OCI-LY7 (cell line): ENCODE results near the gene ARHGAP19. TPM values are rescaled to one million over a fixed set of nuclear protein-coding genes. Genes with fewer than 3 reads are reported as not detected.

Experiments
- BruUV-seq: library from RNA; stranded (reverse); fragments of 400-500 nt; replicated peaks from 2 replicates; lab custom pipeline; 2021; lab: Mats Ljungman, UMichigan
- CTCF ChIA-PET: fragments of 300-600 bp; sonication (Branson Sonifier 250); formaldehyde crosslinking; loops from one replicate; lab custom pipeline; 2022; ENCODE audit warnings: antibody characterized with exemption; ENCODE audit not compliant: unreplicated experiment; lab: Charles Lee
- POLR2A ChIA-PET: fragments of 300-600 bp; sonication (Branson Sonifier 250); formaldehyde crosslinking; loops from one replicate; lab custom pipeline; 2022; ENCODE audit warnings: antibody characterized with exemption; lab: Charles Lee
- DNase-seq: peaks from one replicate; pipeline ENCODE4 v3.0.0-alpha.2; 2015; ENCODE audit warnings: low spot score
- H2AFZ ChIP-seq: fragments of 200-600 bp; sonication (generic), shearing (Covaris generic); 2 replicates; pipeline ENCODE4 v1.6.1; 2014; ENCODE audit warnings: mild to moderate bottlenecking, antibody characterized with exemption, low read length, moderate library complexity
- H3K27ac ChIP-seq: fragments of 200-600 bp; sonication (generic); 2 replicates; pipeline ENCODE4 v1.5.1; 2014; ENCODE audit warnings: mixed run types, low read depth, mild to moderate bottlenecking, moderate library complexity, low read length, inconsistent platforms; ENCODE audit not compliant: poor library complexity, severe bottlenecking
- H3K36me3 ChIP-seq: fragments of 200-600 bp; sonication (generic); 2 replicates; pipeline ENCODE4 v1.6.1; 2014; ENCODE audit warnings: mild to moderate bottlenecking, antibody characterized with exemption, low read length, moderate library complexity, mixed read lengths; ENCODE audit not compliant: insufficient read depth
- H3K4me1 ChIP-seq: fragments of 200-600 bp; sonication (generic); 2 replicates; pipeline ENCODE4 v1.5.1; 2014; ENCODE audit warnings: mild to moderate bottlenecking, low read length; ENCODE audit not compliant: insufficient read depth, poor library complexity, severe bottlenecking
- H3K4me2 ChIP-seq: fragments of 200-600 bp; sonication (generic); 2 replicates; pipeline ENCODE4 v1.6.1; 2014; ENCODE audit warnings: mild to moderate bottlenecking, low read length
- H3K4me3 ChIP-seq: fragments of 200-600 bp; sonication (generic); 2 replicates; pipeline ENCODE4 v1.5.1; 2014; ENCODE audit warnings: mild to moderate bottlenecking, low read depth, low read length; ENCODE audit not compliant: poor library complexity, severe bottlenecking
- H3K79me2 ChIP-seq: fragments of 200-600 bp; sonication (generic); 2 replicates; pipeline ENCODE4 v1.6.1; 2016; ENCODE audit warnings: low read depth, mild to moderate bottlenecking, low read length, moderate library complexity, mixed read lengths; ENCODE audit not compliant: insufficient read depth
- H3K9me2 ChIP-seq: fragments of 200-600 bp; sonication (generic); 2 replicates; pipeline ENCODE4 v1.6.1; 2016; ENCODE audit warnings: mild to moderate bottlenecking, low read length, mixed read lengths; ENCODE audit not compliant: insufficient read depth
- H3K9me3 ChIP-seq: fragments of 200-600 bp; sonication (generic); 2 replicates; pipeline ENCODE4 v1.6.1; 2014; ENCODE audit warnings: mild to moderate bottlenecking, mixed run types, low read length, mixed read lengths
- H4K20me1 ChIP-seq: fragments of 200-600 bp; sonication (generic); 2 replicates; pipeline ENCODE4 v1.6.1; 2014; ENCODE audit warnings: mild to moderate bottlenecking, antibody characterized with exemption, low read length, moderate library complexity, mixed read lengths; ENCODE audit not compliant: insufficient read depth
- EZH2phosphoT487 ChIP-seq: fragments of 200-600 bp; sonication (generic); IDR thresholded peaks from 2 replicates; pipeline ENCODE4 v1.6.1; 2018; ENCODE audit warnings: low read depth, borderline replicate concordance, mild to moderate bottlenecking, mixed run types, antibody characterized with exemption, low read length, moderate library complexity, mixed read lengths
- intact Hi-C: fragments of 100-400 bp; cut with micrococcal nuclease; formaldehyde crosslinking; loops from one replicate; pipeline ENCODE4 v1.10.0; 2022; ENCODE audit not compliant: unreplicated experiment
- small RNA-seq: library from RNA; depleted of rRNA; stranded (forward); fragments of <200 nt; gene quantifications from one replicate; pipeline ENCODE3, GENCODE V24; 2014
- total RNA-seq, 2 experiments: library from RNA; depleted of rRNA in 1 of 2; stranded (reverse); fragments of >200 nt in 1 of 2; shearing (Covaris generic) in 1 of 2; gene quantifications; 2 replicates each; pipeline ENCODE4 v1.2.3, GENCODE V29; 2014 to 2022
- TF ChIP-seq, protein P1 (sequence below): fragments of 200-600 bp; sonication (generic); conservative IDR thresholded peaks from 2 replicates; pipeline ENCODE4 v1.5.1; 2014; ENCODE audit warnings: mild to moderate bottlenecking, antibody characterized with exemption, low read length, moderate library complexity, mixed read lengths

The ARHGAP19 gene
- total RNA-seq, 2 experiments from 2014 or later = 34.1 to 60.5 TPM

- Histone ChIP-seq H3K9me2 (no peaks in the 10 kb centered on the region), H4K20me1 (no peaks in the 10 kb centered on the region), H3K4me3 (no peak overlapping the region), H3K4me2 (no peak overlapping the region), H3K27ac (no peak overlapping the region), H3K79me2 (no peaks in the 10 kb centered on the region), H3K4me1 (no peaks in the 10 kb centered on the region), H2AFZ (no peak overlapping the region), H3K9me3 (no peaks in the 10 kb centered on the region), H3K36me3 (no peaks in the 10 kb centered on the region)
- no TSS peak for BruUV-seq
- TF ChIP-seq EZH2phosphoT487 = no peak
- TF ChIP-seq, protein P1, sequence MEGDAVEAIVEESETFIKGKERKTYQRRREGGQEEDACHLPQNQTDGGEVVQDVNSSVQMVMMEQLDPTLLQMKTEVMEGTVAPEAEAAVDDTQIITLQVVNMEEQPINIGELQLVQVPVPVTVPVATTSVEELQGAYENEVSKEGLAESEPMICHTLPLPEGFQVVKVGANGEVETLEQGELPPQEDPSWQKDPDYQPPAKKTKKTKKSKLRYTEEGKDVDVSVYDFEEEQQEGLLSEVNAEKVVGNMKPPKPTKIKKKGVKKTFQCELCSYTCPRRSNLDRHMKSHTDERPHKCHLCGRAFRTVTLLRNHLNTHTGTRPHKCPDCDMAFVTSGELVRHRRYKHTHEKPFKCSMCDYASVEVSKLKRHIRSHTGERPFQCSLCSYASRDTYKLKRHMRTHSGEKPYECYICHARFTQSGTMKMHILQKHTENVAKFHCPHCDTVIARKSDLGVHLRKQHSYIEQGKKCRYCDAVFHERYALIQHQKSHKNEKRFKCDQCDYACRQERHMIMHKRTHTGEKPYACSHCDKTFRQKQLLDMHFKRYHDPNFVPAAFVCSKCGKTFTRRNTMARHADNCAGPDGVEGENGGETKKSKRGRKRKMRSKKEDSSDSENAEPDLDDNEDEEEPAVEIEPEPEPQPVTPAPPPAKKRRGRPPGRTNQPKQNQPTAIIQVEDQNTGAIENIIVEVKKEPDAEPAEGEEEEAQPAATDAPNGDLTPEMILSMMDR = no peak
- DNase-seq = no peak
- CTCF ChIA-PET = no interaction called here
- POLR2A ChIA-PET = no interaction called here
- intact Hi-C loops = no loop called here
Observed at GRCh38 chr10:97174941-97175340, 117.5 kb downstream of the ARHGAP19 start.

- ChIA-PET POLR2A (no interaction called here), CTCF (no interaction called here)
- intact Hi-C loops = no loop called here
- no TSS peak for BruUV-seq
- no peaks in the 10 kb centered on the region for H3K9me2 ChIP-seq
- no peak overlapping the region for H3K4me2 ChIP-seq
- TF ChIP-seq, protein P1 = no peak
- no peak for TF ChIP-seq EZH2phosphoT487
- H3K4me1 ChIP-seq = no peaks in the 10 kb centered on the region
- H3K79me2 ChIP-seq = no peaks in the 10 kb centered on the region
- H3K4me3 ChIP-seq = no peak overlapping the region
- no peaks in the 10 kb centered on the region for H4K20me1 ChIP-seq
- H3K9me3 ChIP-seq = no peaks in the 10 kb centered on the region
- no peak overlapping the region for H2AFZ ChIP-seq
- DNase-seq = no peak
- no peaks in the 10 kb centered on the region for H3K36me3 ChIP-seq
- H3K27ac ChIP-seq = no peak overlapping the region
Observed at GRCh38 chr10:97174276-97174775, 118.1 kb downstream of the ARHGAP19 start.

DNA sequence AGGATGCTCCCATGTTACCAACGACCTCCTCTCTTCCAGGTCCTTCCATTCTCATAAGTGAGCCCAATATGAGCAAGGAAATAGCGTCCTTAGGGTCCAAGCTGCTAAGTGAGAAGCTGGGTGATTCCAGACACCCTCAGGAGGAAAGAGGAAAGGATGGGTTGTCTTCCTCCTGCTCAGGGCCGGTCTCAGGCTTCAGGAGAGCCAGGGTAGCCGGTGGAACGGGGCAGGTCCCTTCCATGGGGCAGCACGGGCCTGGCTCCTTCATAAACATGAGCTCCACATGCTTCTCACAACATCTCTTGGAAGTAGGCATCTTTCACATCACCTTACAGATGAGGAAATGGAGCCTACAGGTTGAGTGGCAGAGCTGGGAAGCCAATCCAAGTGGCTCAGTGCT lies 119.4 kb downstream of the ARHGAP19 start:
- H3K4me1 ChIP-seq = no peaks in the 10 kb centered on the region
- no peaks in the 10 kb centered on the region for H3K9me3 ChIP-seq
- DNase-seq = no peak
- H3K36me3 ChIP-seq = no peaks in the 10 kb centered on the region
- no peak overlapping the region for H3K4me3 ChIP-seq
- POLR2A ChIA-PET = interaction anchor here (1.7 kb wide), 1 partner anchor 27 kb away, joined by 3 read pairs; no protein-coding TSS in a partner anchor
- H3K9me2 ChIP-seq = no peaks in the 10 kb centered on the region
- no peak overlapping the region for H2AFZ ChIP-seq
- H3K4me2 ChIP-seq = no peak overlapping the region
- CTCF ChIA-PET = no interaction called here
- no TSS peak for BruUV-seq
- H3K27ac ChIP-seq = no peak overlapping the region
- intact Hi-C loops = no loop called here
- H3K79me2 ChIP-seq = no peaks in the 10 kb centered on the region
- no peaks in the 10 kb centered on the region for H4K20me1 ChIP-seq
- TF ChIP-seq, protein P1 = no peak
- TF ChIP-seq EZH2phosphoT487 = no peak

Small RNA genes within 50 kb of the gene (small RNA-seq; reads per million reads assigned to genes)
- gene RF00017 = not detected

Other genes with a start within 250 kb of the ARHGAP19 start
- gene SLIT1, start 106.7 kb downstream of the ARHGAP19 start, total RNA-seq (2014; rRNA removed; shearing (Covaris generic)) = 0.10 and 0.13 TPM in 2 replicates
- gene SLIT1, start 106.7 kb downstream of the ARHGAP19 start, total RNA-seq (2022) = 0.77 and 1.0 TPM in 2 replicates
- gene FRAT1, start 26.6 kb upstream of the ARHGAP19 start, total RNA-seq (2014; rRNA removed; shearing (Covaris generic)) = 5.1 and 7.0 TPM in 2 replicates
- 12.2 and 12.4 TPM in 2 replicates for gene FRAT1, start 26.6 kb upstream of the ARHGAP19 start, total RNA-seq (2022)
- 9.3 and 12.3 TPM in 2 replicates for gene FRAT2, start 42.1 kb upstream of the ARHGAP19 start, total RNA-seq (2014; rRNA removed; shearing (Covaris generic))
- 18.3 and 18.4 TPM in 2 replicates for gene FRAT2, start 42.1 kb upstream of the ARHGAP19 start, total RNA-seq (2022)
- gene RRP12, start 108.7 kb upstream of the ARHGAP19 start, total RNA-seq (2014; rRNA removed; shearing (Covaris generic)) = 32.1 and 38.6 TPM in 2 replicates
- 32.7 and 39.3 TPM in 2 replicates for gene RRP12, start 108.7 kb upstream of the ARHGAP19 start, total RNA-seq (2022)
- gene PGAM1, start 133.6 kb upstream of the ARHGAP19 start, total RNA-seq (2014; rRNA removed; shearing (Covaris generic)) = 243 and 289 TPM in 2 replicates
- 286 and 467 TPM in 2 replicates for gene PGAM1, start 133.6 kb upstream of the ARHGAP19 start, total RNA-seq (2022)
- 46.8 and 59.6 TPM in 2 replicates for gene EXOSC1, start 153.4 kb upstream of the ARHGAP19 start, total RNA-seq (2014; rRNA removed; shearing (Covaris generic))
- gene EXOSC1, start 153.4 kb upstream of the ARHGAP19 start, total RNA-seq (2022) = 54.8 and 56.2 TPM in 2 replicates
- 28.7 and 31.0 TPM in 2 replicates for gene ZDHHC16, start 153.5 kb upstream of the ARHGAP19 start, total RNA-seq (2014; rRNA removed; shearing (Covaris generic))
- 35.8 and 38.4 TPM in 2 replicates for gene ZDHHC16, start 153.5 kb upstream of the ARHGAP19 start, total RNA-seq (2022)
- 74.4 and 95.7 TPM in 2 replicates for gene MMS19, start 205.8 kb upstream of the ARHGAP19 start, total RNA-seq (2014; rRNA removed; shearing (Covaris generic))
- 74.8 and 90.3 TPM in 2 replicates for gene MMS19, start 205.8 kb upstream of the ARHGAP19 start, total RNA-seq (2022)
- gene UBTD1, start 206.3 kb upstream of the ARHGAP19 start, total RNA-seq (2014; rRNA removed; shearing (Covaris generic)) = 1.1 and 1.4 TPM in 2 replicates
- gene UBTD1, start 206.3 kb upstream of the ARHGAP19 start, total RNA-seq (2022) = 2.0 and 2.2 TPM in 2 replicates